ENCODE measurements around the gene DTWD2.
"Not testable (repeated sequence)": the region's sequence is repeated elsewhere in the genome, so short reads cannot be mapped to it uniquely, and the experiment has no call there.

Gene DTWD2

DNA sequence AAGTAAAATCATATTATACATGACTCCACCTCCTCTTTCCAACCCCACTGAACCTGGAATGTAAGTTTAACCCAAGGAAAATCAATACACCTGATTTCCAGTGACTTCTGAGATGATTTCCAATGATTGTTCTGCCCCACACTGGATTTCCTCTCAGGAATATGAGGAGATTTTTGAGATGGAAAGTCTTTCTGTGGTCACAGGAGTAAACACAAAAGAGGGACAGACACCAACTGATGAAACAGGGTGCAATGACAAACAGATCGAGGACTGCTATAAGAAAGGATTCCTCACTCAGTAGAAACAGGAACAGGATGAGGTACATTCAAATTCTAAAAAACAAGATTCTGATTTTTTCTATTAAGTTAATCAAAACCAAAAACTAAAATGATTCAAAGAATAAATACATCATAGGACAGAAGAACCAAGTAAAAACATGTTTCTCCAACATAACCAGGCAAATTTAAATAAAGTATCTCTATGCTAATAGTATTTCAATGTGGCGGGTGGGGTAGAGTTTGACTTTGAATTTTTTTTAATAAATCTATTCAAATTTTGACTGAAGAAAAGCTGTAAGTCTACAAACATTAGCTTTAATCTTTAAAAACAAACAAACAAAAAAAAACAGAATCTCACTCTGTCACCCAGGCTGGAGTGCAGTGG, 42.1 kb downstream of the DTWD2 start:
- DNase-seq: no peak

- no peak for DNase-seq
These were observed 50.8 kb downstream of the DTWD2 start for GRCh38 chr5:118937393-118938061.

- no peak for DNase-seq
These were observed 54.6 kb downstream of the DTWD2 start for GRCh38 chr5:118933703-118934102.

GRCh38 chr5:118931564-118931963, 56.8 kb downstream of the DTWD2 start:
- no peak for DNase-seq

DNA sequence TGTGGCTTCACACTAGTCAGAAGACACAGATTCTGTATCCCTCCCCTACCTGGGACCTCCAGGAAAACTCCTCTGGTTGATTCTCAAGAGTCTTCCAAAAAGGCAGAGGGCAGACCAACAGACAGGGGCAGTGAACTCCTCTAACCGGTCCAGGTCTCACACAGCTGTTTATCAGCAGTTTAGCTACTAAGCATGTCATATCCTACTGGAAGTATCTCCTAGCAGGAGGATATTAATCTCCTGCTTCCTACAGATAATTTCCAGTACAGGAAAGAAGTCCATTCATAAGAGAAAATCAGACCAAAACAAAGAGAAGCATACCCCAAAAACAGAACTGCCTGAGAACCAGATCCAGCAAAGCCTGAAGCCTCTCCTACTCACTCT, 64.3 kb downstream of the DTWD2 start:
- DNase-seq: no peak

GRCh38 chr5:118923295-118924005, 64.9 kb downstream of the DTWD2 start:
- DNase-seq: no peak

- no peak for DNase-seq
These were observed 66.5 kb downstream of the DTWD2 start for GRCh38 chr5:118921866-118922265.

- DNase-seq: no peak
These were observed 69.3 kb downstream of the DTWD2 start for GRCh38 chr5:118919016-118919415.

- no peak for DNase-seq
These were observed 70.1 kb downstream of the DTWD2 start for GRCh38 chr5:118918232-118918631.

- DNase-seq: not testable (repeated sequence)
These were observed 80.8 kb downstream of the DTWD2 start for GRCh38 chr5:118907536-118907935.

DNA sequence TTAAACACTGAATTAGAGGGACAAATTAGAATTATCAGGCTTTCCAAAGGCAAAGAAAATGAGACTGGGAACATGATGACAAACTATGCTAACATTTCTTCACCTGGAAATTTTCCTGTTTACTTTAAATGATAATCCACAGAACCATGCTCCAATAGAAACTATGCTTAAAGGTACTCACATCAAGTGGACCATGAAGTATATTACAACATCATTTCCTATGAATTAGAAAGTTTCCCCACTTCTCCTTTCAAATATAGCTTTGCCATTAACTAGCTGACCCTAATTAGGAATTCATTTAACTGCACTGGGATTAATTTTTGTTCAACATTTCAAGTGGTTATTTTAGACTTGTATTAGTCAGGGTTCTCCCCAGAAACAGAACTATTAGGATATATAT, 81.4 kb downstream of the DTWD2 start:
- no peak for DNase-seq

- DNase-seq: no peak
These were observed 83.2 kb downstream of the DTWD2 start for GRCh38 chr5:118905196-118905595.

- no peak for DNase-seq
These were observed 85.5 kb downstream of the DTWD2 start for GRCh38 chr5:118902656-118903438.

DNA sequence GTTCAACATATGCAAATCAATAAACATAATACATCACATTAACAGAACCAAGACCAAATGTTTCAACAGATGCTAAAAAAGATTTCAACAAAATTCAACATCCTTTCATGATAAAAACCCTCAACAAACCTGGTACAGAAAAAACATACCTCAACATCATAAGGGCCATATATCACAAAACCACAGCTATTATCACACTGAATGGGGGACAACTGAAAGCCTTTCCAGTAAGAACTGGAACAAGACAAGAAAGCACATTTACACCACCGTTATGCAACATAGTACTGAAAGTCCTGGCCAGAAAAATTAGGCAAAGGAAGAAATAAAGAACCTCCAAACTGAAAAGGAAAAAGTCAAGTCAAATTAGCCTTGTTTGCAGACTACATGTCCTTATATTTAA, 93.6 kb downstream of the DTWD2 start:
- DNase-seq: no peak

- no peak for DNase-seq
These were observed 97.1 kb downstream of the DTWD2 start for GRCh38 chr5:118891252-118891651.

- no peak for DNase-seq
These were observed 99.2 kb downstream of the DTWD2 start for GRCh38 chr5:118889165-118889564.

DNA sequence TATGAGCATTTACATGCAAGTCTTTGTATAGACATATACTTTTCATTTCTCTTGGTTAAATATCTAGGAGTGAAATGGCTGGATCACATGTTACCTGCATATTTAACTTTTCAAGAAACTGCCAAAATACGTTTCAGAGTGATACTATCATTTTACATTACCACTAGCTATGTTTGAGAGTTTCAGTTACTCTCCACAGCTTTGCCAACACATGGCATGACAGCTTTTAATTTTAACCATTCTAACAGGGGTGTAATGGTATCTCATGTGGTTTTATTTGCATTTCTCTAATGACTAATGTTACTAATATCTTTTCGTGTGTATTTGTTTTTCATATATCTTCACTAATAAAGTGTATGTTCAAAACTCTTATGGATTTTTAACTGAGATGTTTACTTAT, 99.8 kb downstream of the DTWD2 start:
- no peak for DNase-seq

GRCh38 chr5:118883362-118883761, 105.0 kb downstream of the DTWD2 start:
- DNase-seq: no peak

DNA sequence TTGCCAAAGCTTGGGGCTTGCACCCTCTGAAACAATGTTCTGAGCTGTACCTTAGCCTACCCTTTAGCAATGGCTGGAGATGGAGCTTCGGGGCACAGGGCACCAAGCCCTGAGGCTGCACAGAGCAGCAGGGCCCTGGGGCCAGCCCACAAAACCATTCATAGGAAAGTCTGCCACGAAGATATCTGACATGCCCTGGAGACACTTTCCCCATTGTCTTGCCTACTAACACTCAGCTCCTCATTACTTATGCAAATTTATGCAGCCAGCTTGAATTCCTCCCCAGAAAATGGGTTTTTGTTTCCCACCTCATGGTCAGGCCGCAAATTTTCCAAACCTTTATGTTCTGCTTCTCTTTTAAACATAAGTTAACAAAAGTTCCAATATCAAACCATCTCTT, 105.7 kb downstream of the DTWD2 start:
- no peak for DNase-seq

DNA sequence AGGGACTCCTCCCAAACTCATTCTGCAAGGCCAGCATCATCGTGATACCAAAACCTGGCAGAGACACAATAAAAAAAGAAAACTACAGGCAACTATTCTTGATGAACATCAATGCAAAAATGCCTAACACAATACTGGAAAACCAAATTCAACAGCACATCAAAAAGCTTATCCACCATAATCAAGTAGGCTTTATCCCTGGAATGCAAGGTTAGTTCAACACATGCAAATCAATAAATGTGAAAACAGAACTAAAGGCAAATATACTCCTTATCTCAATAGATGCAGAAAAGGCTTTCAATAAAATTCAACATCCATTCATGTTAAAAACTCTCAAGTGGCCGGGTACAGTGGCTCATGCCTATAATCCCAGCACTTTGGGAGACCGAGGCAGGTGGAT, 111.5 kb downstream of the DTWD2 start:
- not testable (repeated sequence) for DNase-seq

DNA sequence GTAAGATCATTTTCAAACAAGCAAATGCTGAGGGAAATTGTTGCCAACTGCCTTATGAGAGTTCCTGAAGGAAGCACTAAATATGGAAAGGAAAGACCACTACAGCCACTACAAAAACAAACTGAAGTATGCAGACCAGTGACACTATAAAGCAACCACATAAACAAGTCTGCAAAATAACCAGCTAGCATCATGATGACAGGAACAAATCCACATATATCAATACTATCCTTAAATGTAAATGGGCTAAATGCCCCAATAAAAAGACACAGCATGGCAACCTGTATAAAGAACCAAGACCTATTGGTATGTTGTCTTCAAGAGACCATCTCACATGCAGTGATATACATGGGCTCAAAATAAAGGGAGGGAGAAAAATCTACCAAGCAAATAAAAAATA, 113.2 kb downstream of the DTWD2 start:
- DNase-seq: no peak

DNA sequence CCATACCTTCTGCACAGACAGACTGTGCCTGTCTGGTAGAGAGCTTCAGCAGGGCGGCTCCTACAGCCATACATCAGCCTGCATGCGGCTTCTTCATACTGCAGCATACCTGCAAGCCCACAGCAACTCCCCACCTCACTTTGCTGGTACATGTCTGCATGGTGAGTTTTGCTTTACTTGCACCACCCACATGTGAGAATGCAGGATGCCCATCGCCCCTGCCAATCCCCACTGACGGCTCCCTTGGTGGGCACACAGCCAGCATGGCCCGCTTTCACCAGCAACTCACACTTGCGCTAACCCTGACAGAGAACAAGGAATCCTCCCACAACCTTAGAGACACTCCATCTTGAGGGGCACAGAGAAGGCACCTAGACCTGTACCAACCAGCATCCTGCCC, 114.9 kb downstream of the DTWD2 start:
- DNase-seq: no peak

- no peak for DNase-seq
These were observed 125.0 kb downstream of the DTWD2 start for GRCh38 chr5:118863345-118863744.

GRCh38 chr5:118862596-118862995, 125.8 kb downstream of the DTWD2 start:
- DNase-seq: no peak

Measured in NCI-H2227 treated with DMSO at 0.1 percent for 48 hours (cell line).